HEK293 (cell line): ENCODE measurements around the gene FHL3.

Experiments used
- PRDM1 ChIP-seq: fragments of 450-650 bp; formaldehyde crosslinking; IDR thresholded peaks from 2 replicates; pipeline ENCODE4; 2016; ENCODE audit warnings: missing biosample characterization, missing genetic modification characterization
- RBAK ChIP-seq: fragments of 450-650 bp; formaldehyde crosslinking; IDR thresholded peaks from 2 replicates; pipeline ENCODE4 v1.5.1; 2016; ENCODE audit warnings: missing biosample characterization, missing genetic modification characterization
- ZBTB48 ChIP-seq: fragments of 450-650 bp; formaldehyde crosslinking; IDR thresholded peaks from 2 replicates; pipeline ENCODE4 v1.5.1; 2016; ENCODE audit warnings: missing biosample characterization, missing genetic modification characterization
- ZFP69B ChIP-seq: fragments of 450-650 bp; formaldehyde crosslinking; IDR thresholded peaks from 2 replicates; pipeline ENCODE4 v1.5.1; 2016; ENCODE audit warnings: missing biosample characterization, missing genetic modification characterization
- ZNF174 ChIP-seq: fragments of 450-650 bp; formaldehyde crosslinking; IDR thresholded peaks from 2 replicates; pipeline ENCODE4 v1.5.0; 2017; ENCODE audit warnings: missing biosample characterization, mild to moderate bottlenecking, missing genetic modification characterization
- ZNF175 ChIP-seq: fragments of 450-650 bp; formaldehyde crosslinking; IDR thresholded peaks from 2 replicates; pipeline ENCODE4 v1.5.1; 2016; ENCODE audit warnings: missing biosample characterization, missing genetic modification characterization
- ZNF202 ChIP-seq: fragments of 450-650 bp; formaldehyde crosslinking; IDR thresholded peaks from 2 replicates; pipeline ENCODE4 v1.5.1; 2016; ENCODE audit warnings: missing biosample characterization, missing genetic modification characterization, borderline replicate concordance
- ZNF248 ChIP-seq: fragments of 450-650 bp; formaldehyde crosslinking; IDR thresholded peaks from 2 replicates; pipeline ENCODE4 v1.5.1; 2017; ENCODE audit warnings: missing biosample characterization, missing genetic modification characterization
- ZNF311 ChIP-seq: fragments of 450-650 bp; formaldehyde crosslinking; IDR thresholded peaks from 2 replicates; pipeline ENCODE4 v1.5.1; 2017; ENCODE audit warnings: missing biosample characterization, missing genetic modification characterization, borderline replicate concordance
- ZNF350 ChIP-seq: fragments of 450-650 bp; formaldehyde crosslinking; IDR thresholded peaks from 2 replicates; pipeline ENCODE4 v1.5.0; 2017; ENCODE audit warnings: missing biosample characterization, mild to moderate bottlenecking, missing genetic modification characterization
- ZNF416 ChIP-seq: fragments of 450-650 bp; formaldehyde crosslinking; IDR thresholded peaks from 2 replicates; pipeline ENCODE4 v1.5.1; 2016; ENCODE audit warnings: missing biosample characterization, missing genetic modification characterization
- ZNF48 ChIP-seq: fragments of 450-650 bp; formaldehyde crosslinking; IDR thresholded peaks from 2 replicates; pipeline ENCODE4 v1.5.1; 2016; ENCODE audit warnings: missing biosample characterization, missing genetic modification characterization
- ZNF529 ChIP-seq: fragments of 450-650 bp; formaldehyde crosslinking; IDR thresholded peaks from 2 replicates; pipeline ENCODE4 v1.5.1; 2017; ENCODE audit warnings: missing genetic modification characterization, missing biosample characterization; ENCODE audit not compliant: insufficient replicate concordance
- ZNF530 ChIP-seq: fragments of 450-650 bp; formaldehyde crosslinking; IDR thresholded peaks from 2 replicates; pipeline ENCODE4 v1.5.1; 2016; ENCODE audit warnings: low read depth, missing biosample characterization, missing genetic modification characterization
- ZNF555 ChIP-seq: fragments of 450-650 bp; formaldehyde crosslinking; conservative IDR thresholded peaks from 2 replicates; pipeline ENCODE4 v1.5.1; 2017; ENCODE audit warnings: missing biosample characterization, mild to moderate bottlenecking, missing genetic modification characterization, inconsistent platforms
- ZNF558 ChIP-seq: fragments of 450-650 bp; formaldehyde crosslinking; IDR thresholded peaks from 2 replicates; pipeline ENCODE4 v1.5.1; 2016; ENCODE audit warnings: missing biosample characterization, missing genetic modification characterization
- ZNF664 ChIP-seq: fragments of 450-650 bp; formaldehyde crosslinking; IDR thresholded peaks from 2 replicates; pipeline ENCODE4 v1.5.1; 2016; ENCODE audit warnings: missing biosample characterization, missing genetic modification characterization
- ZNF670 ChIP-seq: fragments of 450-650 bp; formaldehyde crosslinking; IDR thresholded peaks from 2 replicates; pipeline ENCODE4 v1.5.1; 2016; ENCODE audit warnings: missing biosample characterization, missing genetic modification characterization, low read depth
- ZNF776 ChIP-seq: fragments of 450-650 bp; formaldehyde crosslinking; IDR thresholded peaks from 2 replicates; pipeline ENCODE4 v1.5.0; 2017; ENCODE audit warnings: missing biosample characterization, missing genetic modification characterization, borderline replicate concordance
- TF ChIP-seq, protein P1 (sequence below): fragments of 450-650 bp; formaldehyde crosslinking; IDR thresholded peaks from 2 replicates; pipeline ENCODE4 v1.5.1; 2016; ENCODE audit warnings: missing biosample characterization, missing genetic modification characterization
- TF ChIP-seq, protein P2 (sequence below): fragments of 450-650 bp; formaldehyde crosslinking; conservative IDR thresholded peaks from 2 replicates; pipeline ENCODE4 v1.5.1; 2016; ENCODE audit warnings: low read depth, missing biosample characterization, missing genetic modification characterization
- TF ChIP-seq, protein P3 (sequence below): fragments of 450-650 bp; formaldehyde crosslinking; IDR thresholded peaks from 2 replicates; pipeline ENCODE4 v1.5.1; 2016; ENCODE audit warnings: missing biosample characterization, missing genetic modification characterization, borderline replicate concordance
- TF ChIP-seq, protein P4 (sequence below): fragments of 450-650 bp; IDR thresholded peaks from 2 replicates; pipeline ENCODE4 v1.5.1; 2018; ENCODE audit warnings: missing biosample characterization, mild to moderate bottlenecking, missing genetic modification characterization
- TF ChIP-seq, protein P5 (sequence below): fragments of 450-650 bp; formaldehyde crosslinking; IDR thresholded peaks from 2 replicates; pipeline ENCODE4 v1.5.1; 2016; ENCODE audit warnings: missing biosample characterization, missing genetic modification characterization

The FHL3 gene

DNA sequence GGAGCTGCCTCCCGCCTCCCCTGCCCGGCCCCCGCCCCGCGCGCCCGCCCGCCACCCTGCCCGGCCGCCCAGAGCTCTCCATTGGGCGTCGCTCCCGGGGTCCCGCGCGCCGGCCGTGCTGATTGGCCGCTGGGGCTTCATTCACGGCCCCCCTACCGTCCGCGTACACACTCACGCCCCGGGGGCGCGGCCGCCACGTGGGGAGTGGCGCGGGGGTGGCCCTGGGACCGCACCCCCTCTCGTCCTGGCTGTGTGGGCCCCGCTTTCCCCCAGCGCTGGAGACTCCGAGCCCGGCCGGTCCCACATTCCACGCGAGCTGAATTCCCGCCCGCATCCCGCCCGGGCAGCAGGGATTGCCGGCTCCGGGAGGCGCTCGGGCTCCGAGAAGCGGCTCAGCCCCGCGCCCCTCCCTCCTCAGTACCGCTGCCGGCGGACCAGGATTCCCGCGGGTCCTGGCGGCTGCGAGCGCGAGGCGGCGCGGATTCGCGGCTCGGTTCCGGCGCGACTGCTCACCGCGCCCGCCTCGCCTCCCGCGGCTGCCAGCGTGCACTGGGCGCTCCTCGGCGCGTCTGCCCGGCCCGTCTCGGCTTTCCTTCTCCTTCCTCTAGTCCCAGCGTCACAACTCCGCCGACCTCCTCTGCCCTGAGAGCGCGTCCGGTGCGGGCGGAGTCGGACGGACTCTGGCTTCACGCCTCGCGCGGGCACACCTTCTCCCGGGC is 41.7 kb upstream of the FHL3 start (continued):
- TF ChIP-seq, protein P1, sequence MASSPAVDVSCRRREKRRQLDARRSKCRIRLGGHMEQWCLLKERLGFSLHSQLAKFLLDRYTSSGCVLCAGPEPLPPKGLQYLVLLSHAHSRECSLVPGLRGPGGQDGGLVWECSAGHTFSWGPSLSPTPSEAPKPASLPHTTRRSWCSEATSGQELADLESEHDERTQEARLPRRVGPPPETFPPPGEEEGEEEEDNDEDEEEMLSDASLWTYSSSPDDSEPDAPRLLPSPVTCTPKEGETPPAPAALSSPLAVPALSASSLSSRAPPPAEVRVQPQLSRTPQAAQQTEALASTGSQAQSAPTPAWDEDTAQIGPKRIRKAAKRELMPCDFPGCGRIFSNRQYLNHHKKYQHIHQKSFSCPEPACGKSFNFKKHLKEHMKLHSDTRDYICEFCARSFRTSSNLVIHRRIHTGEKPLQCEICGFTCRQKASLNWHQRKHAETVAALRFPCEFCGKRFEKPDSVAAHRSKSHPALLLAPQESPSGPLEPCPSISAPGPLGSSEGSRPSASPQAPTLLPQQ (tag by site-specific recombination): peak; percentile 100
- no peak for TF ChIP-seq ZNF664 (tag by site-specific recombination)
- TF ChIP-seq ZNF48: no peak
- TF ChIP-seq ZNF776 (tag by site-specific recombination): no peak
- no peak for TF ChIP-seq ZNF670 (tag by site-specific recombination)
- TF ChIP-seq, protein P2, sequence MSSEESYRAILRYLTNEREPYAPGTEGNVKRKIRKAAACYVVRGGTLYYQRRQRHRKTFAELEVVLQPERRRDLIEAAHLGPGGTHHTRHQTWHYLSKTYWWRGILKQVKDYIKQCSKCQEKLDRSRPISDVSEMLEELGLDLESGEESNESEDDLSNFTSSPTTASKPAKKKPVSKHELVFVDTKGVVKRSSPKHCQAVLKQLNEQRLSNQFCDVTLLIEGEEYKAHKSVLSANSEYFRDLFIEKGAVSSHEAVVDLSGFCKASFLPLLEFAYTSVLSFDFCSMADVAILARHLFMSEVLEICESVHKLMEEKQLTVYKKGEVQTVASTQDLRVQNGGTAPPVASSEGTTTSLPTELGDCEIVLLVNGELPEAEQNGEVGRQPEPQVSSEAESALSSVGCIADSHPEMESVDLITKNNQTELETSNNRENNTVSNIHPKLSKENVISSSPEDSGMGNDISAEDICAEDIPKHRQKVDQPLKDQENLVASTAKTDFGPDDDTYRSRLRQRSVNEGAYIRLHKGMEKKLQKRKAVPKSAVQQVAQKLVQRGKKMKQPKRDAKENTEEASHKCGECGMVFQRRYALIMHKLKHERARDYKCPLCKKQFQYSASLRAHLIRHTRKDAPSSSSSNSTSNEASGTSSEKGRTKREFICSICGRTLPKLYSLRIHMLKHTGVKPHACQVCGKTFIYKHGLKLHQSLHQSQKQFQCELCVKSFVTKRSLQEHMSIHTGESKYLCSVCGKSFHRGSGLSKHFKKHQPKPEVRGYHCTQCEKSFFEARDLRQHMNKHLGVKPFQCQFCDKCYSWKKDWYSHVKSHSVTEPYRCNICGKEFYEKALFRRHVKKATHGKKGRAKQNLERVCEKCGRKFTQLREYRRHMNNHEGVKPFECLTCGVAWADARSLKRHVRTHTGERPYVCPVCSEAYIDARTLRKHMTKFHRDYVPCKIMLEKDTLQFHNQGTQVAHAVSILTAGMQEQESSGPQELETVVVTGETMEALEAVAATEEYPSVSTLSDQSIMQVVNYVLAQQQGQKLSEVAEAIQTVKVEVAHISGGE: peak; percentile 53; the same call in 1 of the 2 replicates
- no peak for TF ChIP-seq ZNF530 (tag by site-specific recombination)
- no peak for TF ChIP-seq ZNF175 (tag by site-specific recombination)
- no peak for TF ChIP-seq ZBTB48 (tag by site-specific recombination)
- TF ChIP-seq ZNF529: no peak
- TF ChIP-seq, protein P3, sequence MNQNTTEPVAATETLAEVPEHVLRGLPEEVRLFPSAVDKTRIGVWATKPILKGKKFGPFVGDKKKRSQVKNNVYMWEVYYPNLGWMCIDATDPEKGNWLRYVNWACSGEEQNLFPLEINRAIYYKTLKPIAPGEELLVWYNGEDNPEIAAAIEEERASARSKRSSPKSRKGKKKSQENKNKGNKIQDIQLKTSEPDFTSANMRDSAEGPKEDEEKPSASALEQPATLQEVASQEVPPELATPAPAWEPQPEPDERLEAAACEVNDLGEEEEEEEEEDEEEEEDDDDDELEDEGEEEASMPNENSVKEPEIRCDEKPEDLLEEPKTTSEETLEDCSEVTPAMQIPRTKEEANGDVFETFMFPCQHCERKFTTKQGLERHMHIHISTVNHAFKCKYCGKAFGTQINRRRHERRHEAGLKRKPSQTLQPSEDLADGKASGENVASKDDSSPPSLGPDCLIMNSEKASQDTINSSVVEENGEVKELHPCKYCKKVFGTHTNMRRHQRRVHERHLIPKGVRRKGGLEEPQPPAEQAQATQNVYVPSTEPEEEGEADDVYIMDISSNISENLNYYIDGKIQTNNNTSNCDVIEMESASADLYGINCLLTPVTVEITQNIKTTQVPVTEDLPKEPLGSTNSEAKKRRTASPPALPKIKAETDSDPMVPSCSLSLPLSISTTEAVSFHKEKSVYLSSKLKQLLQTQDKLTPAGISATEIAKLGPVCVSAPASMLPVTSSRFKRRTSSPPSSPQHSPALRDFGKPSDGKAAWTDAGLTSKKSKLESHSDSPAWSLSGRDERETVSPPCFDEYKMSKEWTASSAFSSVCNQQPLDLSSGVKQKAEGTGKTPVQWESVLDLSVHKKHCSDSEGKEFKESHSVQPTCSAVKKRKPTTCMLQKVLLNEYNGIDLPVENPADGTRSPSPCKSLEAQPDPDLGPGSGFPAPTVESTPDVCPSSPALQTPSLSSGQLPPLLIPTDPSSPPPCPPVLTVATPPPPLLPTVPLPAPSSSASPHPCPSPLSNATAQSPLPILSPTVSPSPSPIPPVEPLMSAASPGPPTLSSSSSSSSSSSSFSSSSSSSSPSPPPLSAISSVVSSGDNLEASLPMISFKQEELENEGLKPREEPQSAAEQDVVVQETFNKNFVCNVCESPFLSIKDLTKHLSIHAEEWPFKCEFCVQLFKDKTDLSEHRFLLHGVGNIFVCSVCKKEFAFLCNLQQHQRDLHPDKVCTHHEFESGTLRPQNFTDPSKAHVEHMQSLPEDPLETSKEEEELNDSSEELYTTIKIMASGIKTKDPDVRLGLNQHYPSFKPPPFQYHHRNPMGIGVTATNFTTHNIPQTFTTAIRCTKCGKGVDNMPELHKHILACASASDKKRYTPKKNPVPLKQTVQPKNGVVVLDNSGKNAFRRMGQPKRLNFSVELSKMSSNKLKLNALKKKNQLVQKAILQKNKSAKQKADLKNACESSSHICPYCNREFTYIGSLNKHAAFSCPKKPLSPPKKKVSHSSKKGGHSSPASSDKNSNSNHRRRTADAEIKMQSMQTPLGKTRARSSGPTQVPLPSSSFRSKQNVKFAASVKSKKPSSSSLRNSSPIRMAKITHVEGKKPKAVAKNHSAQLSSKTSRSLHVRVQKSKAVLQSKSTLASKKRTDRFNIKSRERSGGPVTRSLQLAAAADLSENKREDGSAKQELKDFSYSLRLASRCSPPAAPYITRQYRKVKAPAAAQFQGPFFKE (tag by site-specific recombination): no peak
- TF ChIP-seq, protein P4, sequence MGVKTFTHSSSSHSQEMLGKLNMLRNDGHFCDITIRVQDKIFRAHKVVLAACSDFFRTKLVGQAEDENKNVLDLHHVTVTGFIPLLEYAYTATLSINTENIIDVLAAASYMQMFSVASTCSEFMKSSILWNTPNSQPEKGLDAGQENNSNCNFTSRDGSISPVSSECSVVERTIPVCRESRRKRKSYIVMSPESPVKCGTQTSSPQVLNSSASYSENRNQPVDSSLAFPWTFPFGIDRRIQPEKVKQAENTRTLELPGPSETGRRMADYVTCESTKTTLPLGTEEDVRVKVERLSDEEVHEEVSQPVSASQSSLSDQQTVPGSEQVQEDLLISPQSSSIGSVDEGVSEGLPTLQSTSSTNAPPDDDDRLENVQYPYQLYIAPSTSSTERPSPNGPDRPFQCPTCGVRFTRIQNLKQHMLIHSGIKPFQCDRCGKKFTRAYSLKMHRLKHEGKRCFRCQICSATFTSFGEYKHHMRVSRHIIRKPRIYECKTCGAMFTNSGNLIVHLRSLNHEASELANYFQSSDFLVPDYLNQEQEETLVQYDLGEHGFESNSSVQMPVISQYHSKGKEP: no peak
- peak; percentile 99 for TF ChIP-seq ZFP69B
- TF ChIP-seq ZNF350 (tag by site-specific recombination): no peak
- TF ChIP-seq RBAK (tag by site-specific recombination): no peak
- no peak for TF ChIP-seq PRDM1
- TF ChIP-seq, protein P5, sequence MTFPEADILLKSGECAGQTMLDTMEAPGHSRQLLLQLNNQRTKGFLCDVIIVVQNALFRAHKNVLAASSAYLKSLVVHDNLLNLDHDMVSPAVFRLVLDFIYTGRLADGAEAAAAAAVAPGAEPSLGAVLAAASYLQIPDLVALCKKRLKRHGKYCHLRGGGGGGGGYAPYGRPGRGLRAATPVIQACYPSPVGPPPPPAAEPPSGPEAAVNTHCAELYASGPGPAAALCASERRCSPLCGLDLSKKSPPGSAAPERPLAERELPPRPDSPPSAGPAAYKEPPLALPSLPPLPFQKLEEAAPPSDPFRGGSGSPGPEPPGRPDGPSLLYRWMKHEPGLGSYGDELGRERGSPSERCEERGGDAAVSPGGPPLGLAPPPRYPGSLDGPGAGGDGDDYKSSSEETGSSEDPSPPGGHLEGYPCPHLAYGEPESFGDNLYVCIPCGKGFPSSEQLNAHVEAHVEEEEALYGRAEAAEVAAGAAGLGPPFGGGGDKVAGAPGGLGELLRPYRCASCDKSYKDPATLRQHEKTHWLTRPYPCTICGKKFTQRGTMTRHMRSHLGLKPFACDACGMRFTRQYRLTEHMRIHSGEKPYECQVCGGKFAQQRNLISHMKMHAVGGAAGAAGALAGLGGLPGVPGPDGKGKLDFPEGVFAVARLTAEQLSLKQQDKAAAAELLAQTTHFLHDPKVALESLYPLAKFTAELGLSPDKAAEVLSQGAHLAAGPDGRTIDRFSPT (tag by site-specific recombination): no peak
- no peak for TF ChIP-seq ZNF555 (tag by site-specific recombination)
- no peak for TF ChIP-seq ZNF248 (tag by site-specific recombination)
- TF ChIP-seq ZNF558: no peak
- no peak for TF ChIP-seq ZNF416 (tag by site-specific recombination)
- TF ChIP-seq ZNF202 (tag by site-specific recombination): no peak
- no peak for TF ChIP-seq ZNF174 (tag by site-specific recombination)
- TF ChIP-seq ZNF311: no peak
